Caki2 (cell line): ENCODE measurements around the gene ANTXR2. TPM values are rescaled to one million over a fixed set of nuclear protein-coding genes. Genes with fewer than 3 reads are reported as not detected.
"Not testable (repeated sequence)": the region's sequence is repeated elsewhere in the genome, so short reads cannot be mapped to it uniquely, and the experiment has no call there.

Source experiments
- DNase-seq: peaks from one replicate; pipeline ENCODE4 v3.0.0-alpha.2; 2015; ENCODE audit warnings: low read depth
- in situ Hi-C: cut with HindIII; loops from 2 replicates; pipeline ENCODE4 v1.10.0; 2016; ENCODE audit warnings: low sequenced_read_pairs, low pct_unique_long_range_greater_than_20kb, mixed read lengths
- total RNA-seq: library from RNA; depleted of rRNA; stranded (reverse); fragments of >200 nt; shearing (Covaris generic); gene quantifications from 2 replicates; pipeline ENCODE4 v1.2.3, GENCODE V29; 2014; ENCODE audit warnings: low replicate concordance

The ANTXR2 gene
- total RNA-seq, 1 experiment from 2014 or later = 3.6 TPM

GRCh38 chr4:79906303-79906702 is 166.7 kb downstream of the ANTXR2 start:
- in situ Hi-C loops = no loop called here
- DNase-seq = no peak

- in situ Hi-C loops = no loop called here
- no peak for DNase-seq
These were observed 167.8 kb downstream of the ANTXR2 start for GRCh38 chr4:79905212-79905611.

GRCh38 chr4:79904331-79904730 is 168.7 kb downstream of the ANTXR2 start:
- no peak for DNase-seq
- in situ Hi-C loops = no loop called here

GRCh38 chr4:79900182-79900581 is 172.8 kb downstream of the ANTXR2 start:
- in situ Hi-C loops = no loop called here
- DNase-seq = no peak

DNA sequence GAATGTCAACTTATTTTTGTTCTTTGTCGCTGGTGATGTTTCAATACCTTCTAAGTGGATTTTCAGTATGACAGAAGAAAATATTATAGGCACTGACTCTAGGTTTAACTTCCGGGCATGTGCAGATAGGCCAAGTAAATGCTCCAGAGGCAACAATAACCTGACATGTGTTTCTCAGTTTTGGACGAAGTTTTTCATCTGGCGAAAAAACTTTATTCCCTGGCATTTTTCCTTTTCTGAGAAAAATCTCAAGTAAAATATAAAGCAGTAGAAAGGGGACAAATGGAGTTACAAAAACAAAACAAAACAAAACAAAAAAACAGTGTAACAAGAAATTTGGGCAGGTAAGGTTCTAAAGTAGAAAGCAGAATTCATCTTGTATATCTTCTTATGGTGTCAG is 173.5 kb downstream of the ANTXR2 start:
- in situ Hi-C loops = no loop called here

DNA sequence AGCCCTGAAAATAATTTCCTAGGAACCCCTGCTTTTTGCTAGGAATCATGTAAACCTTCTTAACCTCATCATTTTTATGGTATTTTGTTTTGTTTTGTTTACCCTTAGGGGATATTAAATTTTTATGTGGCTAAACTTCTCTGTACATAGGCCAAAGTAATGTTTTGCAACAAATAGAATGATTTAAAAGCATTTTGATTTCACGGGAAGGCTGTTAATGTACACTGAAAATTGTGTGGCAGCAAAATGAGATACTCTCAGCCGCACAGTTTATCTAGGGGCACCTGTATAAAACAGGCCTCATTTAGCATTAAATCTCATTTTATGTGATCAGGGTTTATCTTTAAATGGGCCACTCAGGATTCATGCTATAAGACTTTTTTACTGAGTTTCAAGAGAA is 175.0 kb downstream of the ANTXR2 start:
- in situ Hi-C loops = no loop called here
- DNase-seq = no peak

More for the DNA sequence above, 173.5 kb downstream of the ANTXR2 start:
- no peak for DNase-seq

GRCh38 chr4:79897174-79897573 is 175.9 kb downstream of the ANTXR2 start:
- no peak for DNase-seq
- in situ Hi-C loops = no loop called here

- in situ Hi-C loops = no loop called here
- DNase-seq = no peak
These were observed 179.6 kb downstream of the ANTXR2 start for GRCh38 chr4:79893456-79893855.

GRCh38 chr4:79889026-79889425 is 184.0 kb downstream of the ANTXR2 start:
- in situ Hi-C loops, DNase-seq: not testable (repeated sequence)

GRCh38 chr4:79886557-79886956 is 186.5 kb downstream of the ANTXR2 start:
- DNase-seq = no peak
- in situ Hi-C loops = no loop called here

DNA sequence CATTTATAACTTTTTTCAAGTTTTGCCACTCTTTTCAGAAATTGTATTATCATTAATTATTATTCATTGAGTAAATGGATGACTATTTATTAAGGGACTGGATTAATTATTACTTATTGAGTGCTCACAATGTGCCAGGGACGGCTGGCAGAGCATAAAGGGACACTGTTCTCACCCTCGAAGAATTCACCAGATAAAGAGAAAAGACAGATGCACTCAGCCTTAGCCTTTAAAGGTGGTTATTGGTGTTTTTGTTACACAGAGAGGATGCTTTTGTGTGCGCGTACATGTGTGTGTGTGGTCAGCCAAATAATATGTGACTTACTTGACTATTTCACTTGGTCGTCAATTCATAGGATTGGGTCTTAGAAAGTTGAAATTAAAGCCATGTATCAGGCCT is 187.0 kb downstream of the ANTXR2 start:
- DNase-seq = peak; percentile 1
- in situ Hi-C loops = no loop called here

GRCh38 chr4:79883290-79883689 is 189.7 kb downstream of the ANTXR2 start:
- no peak for DNase-seq
- in situ Hi-C loops = no loop called here

DNA sequence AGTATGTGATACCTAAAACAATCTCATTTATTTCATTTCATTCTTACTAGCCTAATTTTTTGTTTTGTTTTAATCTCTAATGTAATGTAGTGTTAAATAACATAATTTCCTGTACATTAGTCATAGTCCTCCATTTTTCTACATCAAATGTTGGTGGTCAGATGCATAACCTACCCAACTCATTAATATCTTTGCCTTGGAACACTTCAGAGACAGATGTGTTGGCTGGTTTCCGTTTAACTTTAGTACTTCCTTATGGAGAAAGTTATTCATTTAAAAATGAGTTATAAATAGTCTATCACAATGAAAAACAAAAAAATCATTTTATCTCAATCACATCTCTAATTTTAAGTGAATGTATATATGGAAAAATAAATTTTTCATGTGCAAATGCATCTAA is 190.2 kb downstream of the ANTXR2 start:
- DNase-seq = no peak
- in situ Hi-C loops = no loop called here

GRCh38 chr4:79881407-79881806 is 191.6 kb downstream of the ANTXR2 start:
- DNase-seq = no peak
- in situ Hi-C loops = no loop called here

GRCh38 chr4:79877511-79877910 is 195.5 kb downstream of the ANTXR2 start:
- DNase-seq = no peak
- in situ Hi-C loops = no loop called here

DNA sequence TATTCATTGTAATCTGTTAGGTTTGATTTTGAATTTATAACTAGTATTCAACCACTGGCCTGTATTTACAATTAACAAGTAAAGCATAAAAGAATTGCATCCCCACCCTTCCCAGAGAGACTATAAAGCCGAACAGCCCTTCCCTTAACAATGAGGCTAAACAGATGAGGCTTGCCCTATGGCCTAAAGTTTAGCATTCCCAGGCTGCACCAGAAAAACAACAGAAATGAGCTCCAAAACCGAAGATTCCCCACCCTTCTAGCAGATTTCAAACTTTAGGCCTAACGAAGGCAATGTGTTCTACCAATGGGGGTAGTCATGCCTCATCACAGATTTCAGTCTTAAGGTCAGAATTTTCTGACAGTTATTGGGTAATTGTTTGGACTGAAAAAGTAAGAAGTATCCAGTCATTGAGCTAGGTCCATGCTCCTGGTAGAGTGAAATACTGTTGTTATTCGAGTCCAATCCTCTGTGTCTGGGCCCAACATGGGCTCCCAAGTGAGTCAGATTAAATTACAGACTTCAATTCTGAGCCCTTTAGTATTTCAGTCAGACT is 197.6 kb downstream of the ANTXR2 start:
- DNase-seq = no peak
- in situ Hi-C loops = no loop called here

GRCh38 chr4:79874197-79874596 is 198.8 kb downstream of the ANTXR2 start:
- no peak for DNase-seq
- in situ Hi-C loops = no loop called here

- no peak for DNase-seq
- in situ Hi-C loops = no loop called here
These were observed 200.3 kb downstream of the ANTXR2 start for GRCh38 chr4:79872738-79873137.

DNA sequence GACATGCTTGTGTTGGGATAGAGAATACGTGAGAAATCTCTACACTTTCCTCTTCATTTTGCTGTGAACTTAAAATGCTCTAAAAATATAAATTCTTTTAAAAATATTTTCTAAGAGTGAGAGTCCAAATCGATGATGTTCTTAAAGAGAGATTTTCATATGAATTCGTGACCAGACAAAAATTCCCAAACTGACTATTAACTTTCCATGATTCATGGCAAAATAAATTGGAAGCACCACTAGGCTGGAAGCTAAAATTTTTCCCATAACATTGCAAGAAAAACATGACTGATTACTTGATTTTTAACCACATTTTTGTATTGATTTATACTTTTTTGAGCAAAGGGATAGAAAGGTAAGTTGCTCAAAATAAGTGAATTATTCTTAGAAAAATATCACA is 201.1 kb downstream of the ANTXR2 start:
- no peak for DNase-seq
- in situ Hi-C loops = no loop called here

GRCh38 chr4:79869597-79870237 is 203.3 kb downstream of the ANTXR2 start:
- no peak for DNase-seq
- in situ Hi-C loops = no loop called here
